Upper lobe of left lung (tissue), 4 donors: ENCODE measurements around the gene ATG4A.

Experiments
- POLR2A ChIP-seq, 4 donors: fragments of 450-650 bp; IDR thresholded peaks; one replicate each; pipeline ENCODE4 v1.5.1; 2016 to 2017; ENCODE audit warnings: antibody characterized with exemption in 4 of 4, mild to moderate bottlenecking in 2 of 4
- POLR2AphosphoS5 ChIP-seq, 2 donors: sonication (generic); formaldehyde crosslinking; IDR thresholded peaks; one replicate each; pipeline ENCODE4 v1.5.1; 2017; ENCODE audit warnings: antibody characterized with exemption in 2 of 2

- TF ChIP-seq POLR2A (IDR thresholded peaks at IDR 0.05) (no peak), POLR2AphosphoS5 (IDR thresholded peaks at IDR 0.05) (no peak)
Measured at GRCh38 chrX:108049649-108050048, 41.9 kb upstream of the ATG4A start.
